GM18505 (cell line): ENCODE results near the gene GORAB.
A peak's percentile ranks its signal among the peaks of the same experiment; 100 is the strongest.

Experiments
- ATAC-seq: cut with Tn5 transposase; IDR thresholded peaks from one replicate; pipeline ENCODE4 v1.9.1; 2021; ENCODE audit not compliant: unreplicated experiment
- POLR2A ChIP-seq: IDR thresholded peaks from 4 replicates; pipeline ENCODE4 v1.6.1; 2011; ENCODE audit warnings: borderline replicate concordance; ENCODE audit not compliant: insufficient read depth, insufficient read length; ENCODE audit errors: extremely low read depth

The GORAB gene

DNA sequence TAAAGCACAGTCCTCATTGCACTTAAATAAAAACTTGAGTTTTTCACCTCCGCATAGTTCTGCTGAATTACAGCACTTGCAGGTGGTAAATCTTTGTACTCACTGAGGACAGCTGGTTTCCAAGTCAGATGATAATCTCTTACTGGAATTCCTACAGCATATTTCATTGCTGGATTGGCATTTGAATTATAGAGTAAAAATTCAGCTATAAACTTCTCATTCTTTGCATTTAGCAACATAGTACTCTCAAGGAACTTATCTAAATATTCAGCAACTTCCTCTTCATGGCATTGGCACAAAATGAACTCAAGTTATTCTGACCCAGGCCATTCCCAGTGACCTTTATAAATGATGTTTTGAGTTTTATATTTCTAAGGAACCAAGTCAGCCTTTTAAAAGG, 23.4 kb downstream of the GORAB start:
- no peak for TF ChIP-seq POLR2A
- ATAC-seq: no peak

DNA sequence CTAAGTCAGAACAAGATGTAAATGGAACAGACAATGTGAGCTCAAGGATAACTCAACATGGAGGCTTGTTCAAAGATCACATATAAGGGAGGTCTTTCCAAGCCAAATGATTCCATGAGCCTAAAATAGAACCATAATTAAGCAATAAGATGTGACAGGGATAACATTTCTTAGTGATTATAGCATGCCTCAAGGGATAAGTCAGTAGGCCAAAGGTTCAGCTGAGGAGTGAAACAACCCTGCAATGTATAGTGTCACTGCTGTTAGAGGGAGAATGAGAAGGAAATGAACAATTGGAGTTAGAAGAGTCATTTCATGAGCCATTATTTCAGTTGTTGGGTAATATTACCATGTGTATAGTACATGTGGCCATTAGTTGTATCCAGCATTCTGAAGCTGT, 25.0 kb downstream of the GORAB start:
- ATAC-seq: no peak
- no peak for TF ChIP-seq POLR2A

DNA sequence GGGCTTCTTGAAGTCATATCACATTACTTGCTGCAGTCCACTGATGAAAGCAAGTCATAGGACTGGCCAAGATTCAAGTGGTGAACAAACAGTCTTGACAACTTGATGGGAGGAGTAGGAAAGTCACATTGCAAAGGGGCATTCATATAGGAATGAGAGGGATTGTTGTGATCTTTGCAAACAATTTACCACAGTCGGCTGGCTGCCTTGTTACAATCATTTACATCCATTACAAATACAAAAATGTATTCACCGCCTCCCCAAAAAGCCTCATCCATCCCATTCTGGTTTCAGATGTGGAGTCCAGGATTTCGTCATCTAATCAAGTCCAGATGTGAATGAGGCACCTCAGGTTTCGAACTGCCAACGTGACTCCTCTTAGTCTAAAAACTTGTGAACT, 26.8 kb downstream of the GORAB start:
- no peak for ATAC-seq
- TF ChIP-seq POLR2A: no peak

DNA sequence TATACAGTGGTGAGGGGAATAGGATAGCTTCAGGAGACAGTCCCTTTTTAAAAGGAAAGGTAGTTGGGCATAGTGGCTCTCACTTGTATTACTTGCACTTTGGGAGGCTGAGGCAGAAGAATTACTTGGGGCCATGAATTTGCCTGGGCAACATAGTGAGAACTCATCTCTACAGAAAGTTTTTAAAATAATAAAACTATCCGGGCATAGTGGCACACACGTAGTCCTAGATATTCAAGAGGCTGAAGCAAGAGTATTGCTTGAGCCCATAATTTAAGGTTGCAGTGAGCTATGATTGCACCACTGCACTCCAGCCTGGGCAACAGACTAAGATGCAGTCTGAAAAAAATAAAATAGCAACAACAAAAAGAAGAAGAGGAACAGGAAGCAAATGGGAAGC, 27.2 kb downstream of the GORAB start:
- ATAC-seq: no peak
- TF ChIP-seq POLR2A: no peak

DNA sequence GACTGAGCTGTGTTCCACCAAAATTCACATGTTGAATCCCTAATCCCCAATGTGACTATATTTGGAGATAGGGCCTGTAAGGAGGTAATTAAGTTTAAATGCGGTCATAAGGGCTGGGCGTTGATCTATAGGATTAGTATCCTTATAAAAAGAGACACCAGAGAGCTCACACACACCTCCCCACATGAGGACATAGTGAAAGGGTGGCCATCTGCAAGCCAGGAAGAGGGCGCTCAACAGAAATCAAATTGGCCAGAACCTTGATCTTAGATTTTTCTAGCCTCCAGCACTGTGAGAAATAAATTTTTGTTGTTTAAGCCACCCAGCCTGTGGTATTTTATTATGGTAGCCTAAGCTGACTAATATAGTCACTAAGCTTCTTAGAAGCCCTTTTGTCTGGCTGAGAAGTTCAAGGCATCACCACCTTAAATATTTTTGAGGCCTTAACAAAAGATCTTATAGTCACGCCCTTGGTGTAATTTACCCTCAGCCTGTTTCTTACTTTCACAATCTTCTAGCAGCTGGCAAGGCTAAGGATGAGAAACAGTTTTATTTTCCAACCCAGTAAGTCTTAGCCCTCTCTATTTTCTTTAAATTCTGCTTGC, 28.8 kb downstream of the GORAB start:
- TF ChIP-seq POLR2A: no peak
- ATAC-seq: no peak

DNA sequence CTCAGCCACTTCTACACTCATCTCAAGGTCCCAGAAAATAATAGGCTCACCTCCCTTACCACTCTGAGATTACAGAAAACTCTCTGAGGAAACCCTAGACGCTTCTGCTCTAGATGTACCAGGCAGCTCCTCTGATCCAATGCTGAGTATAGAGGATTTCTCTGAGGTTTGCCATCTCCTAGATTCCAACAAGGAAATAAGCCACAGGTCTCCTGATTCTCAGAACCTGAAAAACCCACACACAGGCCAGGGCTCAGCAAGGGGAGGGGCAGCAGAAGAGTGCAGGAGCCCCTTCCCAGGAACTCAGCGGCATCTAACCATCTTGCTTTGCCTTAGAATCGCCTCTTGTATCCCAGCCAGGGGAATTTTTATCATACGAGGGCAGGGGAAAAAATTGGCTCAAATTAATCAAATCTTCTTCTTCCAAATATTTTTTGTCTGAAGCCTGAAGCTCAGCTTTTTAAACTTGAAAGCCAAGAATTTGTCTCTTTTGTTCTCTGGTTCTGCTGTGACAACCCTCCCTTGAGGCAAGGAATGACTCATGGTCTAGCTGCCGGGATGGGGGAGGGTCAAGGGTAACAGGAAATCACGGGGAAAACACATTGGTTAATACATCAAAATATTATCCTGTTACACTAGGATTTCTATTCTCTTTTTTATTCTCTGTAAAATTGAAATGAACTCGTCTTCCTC, 30.8 kb downstream of the GORAB start:
- peak; percentile 75 for ATAC-seq
- TF ChIP-seq POLR2A: no peak

DNA sequence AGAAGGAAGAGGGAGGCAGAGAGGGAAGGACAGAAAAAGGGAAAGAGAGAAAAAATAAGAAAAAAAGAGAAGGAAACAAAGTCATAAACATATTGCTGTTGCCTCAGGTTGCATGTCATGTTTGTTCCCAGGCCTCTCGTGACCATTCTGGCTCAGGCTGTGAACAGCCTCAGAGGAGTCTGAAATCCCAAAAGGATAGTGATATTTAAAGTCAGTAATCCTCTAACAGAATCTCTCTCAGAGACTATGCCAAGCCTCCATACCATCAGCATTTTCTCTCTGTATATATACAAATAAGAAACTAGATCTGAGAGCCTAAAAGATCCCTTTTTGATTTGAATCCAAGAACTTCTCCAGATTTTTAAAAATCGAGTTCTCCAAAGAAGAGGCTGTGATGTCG, 35.2 kb downstream of the GORAB start:
- ATAC-seq: no peak
- no peak for TF ChIP-seq POLR2A

DNA sequence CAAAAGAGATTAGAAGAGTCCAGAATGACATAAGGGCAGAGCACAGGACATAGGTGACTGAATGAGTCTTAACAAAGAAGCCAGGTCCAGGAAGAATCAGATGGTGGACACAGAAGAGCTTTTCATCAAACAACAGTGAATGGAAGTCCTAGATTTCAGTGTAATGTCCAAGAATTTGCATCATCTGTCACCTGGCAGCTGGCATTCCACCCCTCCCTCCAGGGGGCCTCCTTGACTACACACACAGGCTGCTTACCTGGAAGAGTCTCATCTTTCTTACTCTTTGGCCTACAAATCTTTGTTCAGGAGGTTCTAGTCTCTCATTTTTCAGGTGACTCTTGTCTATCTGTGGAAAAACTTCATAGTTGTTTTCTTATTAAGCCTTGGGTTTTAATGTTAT, 36.2 kb downstream of the GORAB start:
- TF ChIP-seq POLR2A: no peak
- no peak for ATAC-seq

DNA sequence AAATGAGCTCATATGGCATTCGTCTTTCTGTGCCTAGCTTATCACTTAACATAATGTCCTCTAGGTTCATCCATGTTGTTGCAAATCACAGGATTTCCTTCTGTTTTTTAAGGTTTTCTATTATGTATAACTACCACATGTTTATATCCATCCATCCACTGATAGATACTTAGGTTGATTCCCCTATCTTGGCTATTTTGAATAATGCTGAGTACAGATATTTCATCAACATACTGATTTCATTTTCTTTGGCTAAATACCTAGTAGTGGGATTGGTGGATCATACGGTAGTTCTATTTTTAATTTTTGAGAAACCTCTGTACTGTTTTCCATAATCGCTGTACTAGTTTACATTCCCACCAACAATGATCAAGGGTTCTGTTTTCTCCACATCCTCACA, 45.0 kb downstream of the GORAB start:
- no peak for ATAC-seq
- no peak for TF ChIP-seq POLR2A

DNA sequence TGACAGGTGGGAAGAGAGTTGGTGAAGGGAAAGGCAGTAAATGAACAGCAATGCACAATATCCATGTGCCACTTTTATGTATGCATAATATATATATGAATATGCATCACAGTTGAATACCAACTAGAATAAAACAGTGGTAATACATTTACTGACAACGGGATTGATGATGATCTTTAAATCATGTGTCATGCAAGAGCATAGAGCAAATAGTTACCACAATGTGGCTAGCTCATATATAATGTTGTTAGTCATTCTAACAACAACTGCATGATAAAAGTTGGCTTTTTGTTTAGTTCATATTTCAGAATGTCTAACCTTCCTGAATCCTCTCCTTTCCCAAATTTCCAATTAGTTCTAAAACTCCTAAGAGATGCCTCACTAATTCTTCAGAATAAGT, 46.4 kb downstream of the GORAB start:
- TF ChIP-seq POLR2A: no peak
- no peak for ATAC-seq

DNA sequence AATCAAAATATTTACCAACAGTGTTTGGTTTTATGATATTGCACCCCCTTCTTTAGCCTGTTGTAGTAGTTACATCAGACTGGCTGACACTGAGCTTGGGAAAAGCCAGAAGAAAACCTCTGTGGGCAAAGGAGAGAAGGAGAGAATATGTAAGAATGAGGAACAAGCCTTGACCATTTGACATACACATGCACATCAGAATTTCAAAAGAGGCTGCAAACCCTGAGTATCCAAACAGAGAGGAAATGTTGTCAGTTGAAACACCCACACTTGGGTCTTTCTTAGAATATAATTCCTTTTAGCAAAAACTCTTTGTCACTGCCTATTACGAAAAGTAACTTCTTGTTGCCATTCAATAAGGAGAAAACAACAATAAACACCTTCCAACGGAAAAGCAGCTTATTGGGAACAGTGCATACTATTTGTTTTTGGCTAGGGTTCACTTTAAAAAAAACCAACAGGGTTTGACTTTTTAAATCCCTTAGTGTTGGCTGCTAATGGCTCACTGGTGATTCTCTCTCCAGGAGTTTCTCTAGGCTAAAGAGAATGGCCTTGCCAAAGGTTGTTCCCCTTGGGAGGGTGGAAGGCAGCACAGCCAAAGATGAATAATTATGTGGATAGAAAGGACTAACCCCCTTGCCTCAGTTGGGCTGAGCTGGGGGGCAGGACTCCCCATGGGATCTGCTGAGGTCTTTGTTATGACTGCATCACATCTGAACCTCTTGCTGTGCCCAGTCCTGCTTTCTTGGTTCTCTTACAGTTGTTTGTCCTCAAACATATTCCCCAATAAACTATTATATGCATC, 48.9 kb downstream of the GORAB start:
- no peak for ATAC-seq
- TF ChIP-seq POLR2A: no peak

DNA sequence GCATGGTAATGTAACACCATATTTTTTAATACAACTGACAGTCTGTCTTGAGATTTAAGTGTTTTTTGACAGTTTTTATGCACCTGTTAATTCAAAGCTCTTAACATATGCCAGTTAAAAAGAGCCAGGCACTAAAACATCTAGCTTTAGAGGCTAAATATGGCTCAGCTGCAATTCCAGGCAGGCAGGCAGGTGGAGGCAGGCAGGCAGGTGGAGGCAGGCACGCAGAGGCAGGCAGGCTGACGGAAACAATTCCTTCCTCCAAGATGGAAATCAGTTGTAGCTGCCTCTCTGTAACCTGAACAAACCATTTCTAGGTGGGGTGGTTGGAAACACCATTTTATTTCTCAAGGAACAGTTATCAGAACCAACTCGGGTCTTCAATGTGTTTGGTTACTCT, 51.2 kb downstream of the GORAB start:
- TF ChIP-seq POLR2A: no peak
- no peak for ATAC-seq

DNA sequence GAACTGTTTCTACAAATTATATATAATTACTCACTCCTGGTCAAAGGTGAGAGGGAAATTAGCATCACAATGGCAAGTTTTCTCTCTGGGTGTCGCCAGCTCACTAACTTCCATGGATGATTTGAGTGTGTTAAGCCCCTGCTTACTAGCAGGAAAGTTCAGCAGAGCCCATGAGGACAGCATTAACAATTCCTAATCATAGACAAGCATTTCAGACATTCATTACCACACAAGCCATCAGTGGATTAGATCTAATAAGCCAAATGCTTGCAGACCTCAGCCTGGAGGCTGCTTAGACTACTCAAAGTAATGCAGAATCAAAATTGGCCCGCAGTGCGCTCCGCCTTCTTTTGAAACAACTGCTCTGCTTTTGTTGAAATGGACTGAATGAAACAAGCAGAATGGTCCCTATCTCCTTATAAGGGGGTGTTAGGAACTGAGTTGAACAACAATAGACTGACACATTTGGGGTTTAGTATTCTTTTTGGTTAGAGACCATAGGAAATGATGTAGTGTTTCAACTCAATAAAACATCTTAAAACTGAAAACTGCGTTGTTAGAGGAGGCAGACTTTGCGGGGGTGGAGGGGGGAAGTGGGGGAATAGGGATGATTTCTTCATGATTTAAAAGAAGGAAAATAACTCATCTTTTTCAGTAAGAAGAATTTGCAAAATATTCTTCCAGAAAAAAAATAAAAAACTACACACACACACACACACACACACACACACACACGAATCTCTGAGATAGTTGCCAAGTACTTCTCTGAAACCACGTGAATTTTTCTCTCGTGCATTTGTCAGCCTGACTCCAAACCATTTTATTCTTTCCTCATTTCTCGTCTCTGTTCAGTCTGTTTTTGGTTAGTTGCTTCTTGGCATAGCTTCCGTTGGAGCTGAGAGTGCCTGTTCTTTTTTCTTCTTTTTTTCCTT, 54.6 kb downstream of the GORAB start:
- no peak for TF ChIP-seq POLR2A
- ATAC-seq: no peak
